Measurements from ENCODE around the gene CUX1.
A peak's percentile ranks its signal among the peaks of the same experiment; 100 is the strongest.
"Not testable (repeated sequence)": the region's sequence is repeated elsewhere in the genome, so short reads cannot be mapped to it uniquely, and the experiment has no call there.

The CUX1 gene

GRCh38 chr7:101885597-101885955 lies 68.2 kb downstream of the CUX1 start (continued):
- TF ChIP-seq, protein P1, sequence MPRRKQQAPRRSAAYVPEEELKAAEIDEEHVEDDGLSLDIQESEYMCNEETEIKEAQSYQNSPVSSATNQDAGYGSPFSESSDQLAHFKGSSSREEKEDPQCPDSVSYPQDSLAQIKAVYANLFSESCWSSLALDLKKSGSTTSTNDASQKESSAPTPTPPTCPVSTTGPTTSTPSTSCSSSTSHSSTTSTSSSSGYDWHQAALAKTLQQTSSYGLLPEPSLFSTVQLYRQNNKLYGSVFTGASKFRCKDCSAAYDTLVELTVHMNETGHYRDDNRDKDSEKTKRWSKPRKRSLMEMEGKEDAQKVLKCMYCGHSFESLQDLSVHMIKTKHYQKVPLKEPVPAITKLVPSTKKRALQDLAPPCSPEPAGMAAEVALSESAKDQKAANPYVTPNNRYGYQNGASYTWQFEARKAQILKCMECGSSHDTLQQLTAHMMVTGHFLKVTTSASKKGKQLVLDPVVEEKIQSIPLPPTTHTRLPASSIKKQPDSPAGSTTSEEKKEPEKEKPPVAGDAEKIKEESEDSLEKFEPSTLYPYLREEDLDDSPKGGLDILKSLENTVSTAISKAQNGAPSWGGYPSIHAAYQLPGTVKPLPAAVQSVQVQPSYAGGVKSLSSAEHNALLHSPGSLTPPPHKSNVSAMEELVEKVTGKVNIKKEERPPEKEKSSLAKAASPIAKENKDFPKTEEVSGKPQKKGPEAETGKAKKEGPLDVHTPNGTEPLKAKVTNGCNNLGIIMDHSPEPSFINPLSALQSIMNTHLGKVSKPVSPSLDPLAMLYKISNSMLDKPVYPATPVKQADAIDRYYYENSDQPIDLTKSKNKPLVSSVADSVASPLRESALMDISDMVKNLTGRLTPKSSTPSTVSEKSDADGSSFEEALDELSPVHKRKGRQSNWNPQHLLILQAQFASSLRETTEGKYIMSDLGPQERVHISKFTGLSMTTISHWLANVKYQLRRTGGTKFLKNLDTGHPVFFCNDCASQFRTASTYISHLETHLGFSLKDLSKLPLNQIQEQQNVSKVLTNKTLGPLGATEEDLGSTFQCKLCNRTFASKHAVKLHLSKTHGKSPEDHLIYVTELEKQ (tag by site-specific recombination; IDR thresholded peaks at IDR 0.05; ENCODE audit: borderline replicate concordance), result no peak
- TF ChIP-seq ZNF214 (tag by site-specific recombination; IDR thresholded peaks at IDR 0.05; ENCODE audit: borderline replicate concordance) (no peak), GFI1B (tag by site-specific recombination; IDR thresholded peaks at IDR 0.05) (no peak), ZFP3 (tag by site-specific recombination; IDR thresholded peaks at IDR 0.05; ENCODE audit: low read depth) (no peak), ZNF157 (tag by site-specific recombination; IDR thresholded peaks at IDR 0.05) (no peak), ZBTB11 (tag by site-specific recombination; conservative IDR thresholded peaks at IDR 0.05; ENCODE audit: low read depth) (no peak), SP3 (tag by site-specific recombination; IDR thresholded peaks at IDR 0.05) (no peak), ZNF701 (tag by site-specific recombination; IDR thresholded peaks at IDR 0.05) (no peak), OSR2 (tag by site-specific recombination; IDR thresholded peaks at IDR 0.05) (no peak), ZNF596 (tag by site-specific recombination; IDR thresholded peaks at IDR 0.05) (no peak)

GRCh38 chr7:101887352-101887751 lies 69.9 kb downstream of the CUX1 start:
- POLR2A ChIA-PET; H3K9me3 ChIP-seq (ENCODE audit: control insufficient read depth, insufficient read depth, low read depth, low read length); H3K36me3 ChIP-seq (ENCODE audit: control insufficient read depth in 2 of 2, insufficient read depth in 1 of 2, low read length in 2 of 2); CTCF ChIA-PET; H3K4me3 ChIP-seq (ENCODE audit: low read depth, low read length); H3K27ac ChIP-seq (ENCODE audit: extremely low read depth, low read depth, low read length): not testable (repeated sequence)
- peaks cover 17% of the 10 kb centered on the region; the same call in 1 of the 2 replicates for H3K4me1 ChIP-seq (ENCODE audit: control insufficient read depth, insufficient read depth, low read length)
- TF ChIP-seq ZNF121 (tag by site-specific recombination; IDR thresholded peaks at IDR 0.05), result peak; percentile 92

GRCh38 chr7:101888564-101888963 lies 71.1 kb downstream of the CUX1 start:
- H3K36me3 ChIP-seq (ENCODE audit: control insufficient read depth in 2 of 2, insufficient read depth in 1 of 2, low read length in 2 of 2); CTCF ChIA-PET; H3K4me3 ChIP-seq (ENCODE audit: low read depth, low read length); H3K4me1 ChIP-seq (ENCODE audit: control insufficient read depth, insufficient read depth, low read length); POLR2A ChIA-PET; H3K9me3 ChIP-seq (ENCODE audit: control insufficient read depth, insufficient read depth, low read depth, low read length); H3K27ac ChIP-seq (ENCODE audit: extremely low read depth, low read depth, low read length): not testable (repeated sequence)

DNA sequence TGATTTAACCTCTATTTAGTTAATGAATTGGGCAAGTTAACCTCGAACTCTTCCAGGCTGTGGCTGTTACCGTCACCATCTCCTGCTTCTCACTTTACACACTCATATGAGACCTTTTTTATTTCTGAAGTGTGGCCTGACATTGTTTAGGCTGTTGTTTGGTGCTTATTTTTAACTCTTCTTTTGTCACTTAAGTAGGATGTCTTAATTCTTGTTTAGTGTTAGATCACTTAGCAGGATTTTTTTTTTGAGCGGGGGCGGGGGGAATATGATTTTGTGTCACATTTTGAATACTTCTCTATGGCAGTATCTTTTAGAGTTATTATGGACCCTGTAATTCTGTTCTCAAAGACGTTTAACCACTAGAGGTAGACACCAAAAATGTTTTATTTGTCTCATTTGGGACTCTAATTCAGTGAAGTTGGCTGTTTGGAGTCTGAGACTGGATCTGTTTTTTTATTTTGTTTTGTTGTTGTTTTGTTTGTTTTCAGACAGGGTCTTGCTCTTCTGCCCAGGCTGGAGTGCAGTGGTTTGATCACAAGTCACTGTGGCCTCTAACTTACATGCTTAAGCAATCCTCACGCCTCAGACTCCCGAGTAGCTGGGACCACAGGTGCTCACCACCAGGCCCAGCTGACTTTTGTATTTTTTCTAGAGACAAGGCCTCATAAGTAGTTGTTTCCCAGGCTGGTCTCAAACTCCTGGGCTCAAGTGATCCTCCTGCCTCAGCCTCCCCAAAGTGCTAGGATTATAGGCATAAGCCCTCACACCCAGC lies 73.5 kb downstream of the CUX1 start:
- POLR2A ChIA-PET, result no interaction called here
- Histone ChIP-seq H3K4me1 (ENCODE audit: control insufficient read depth, insufficient read depth, low read length) (0 out of 2 replicates have a peak, but pooled peaks cover 3% of the 10 kb centered on the region), H3K36me3 (ENCODE audit: control insufficient read depth in 2 of 2, insufficient read depth in 1 of 2, low read length in 2 of 2) (no peaks in the 10 kb centered on the region), H3K9me3 (ENCODE audit: control insufficient read depth, insufficient read depth, low read depth, low read length) (no peaks in the 10 kb centered on the region), H3K4me3 (ENCODE audit: low read depth, low read length) (no peak overlapping the region), H3K27ac (ENCODE audit: extremely low read depth, low read depth, low read length) (no peak overlapping the region)
- TF ChIP-seq ZNF121 (tag by site-specific recombination; IDR thresholded peaks at IDR 0.05) (peak; percentile 42; the same call in 1 of the 2 replicates), FEZF1 (tag by site-specific recombination; IDR thresholded peaks at IDR 0.05) (no peak), ZNF623 (tag by site-specific recombination; IDR thresholded peaks at IDR 0.05) (no peak), CTCF (tag by site-specific recombination; IDR thresholded peaks at IDR 0.05) (no peak)
- CTCF ChIA-PET, result interaction anchor here (0.8 kb wide), 1 partner anchor 10 kb away, joined by 3 read pairs; no protein-coding TSS in a partner anchor
